SK-N-SH treated with all-trans-retinoic acid at 6 μM for 48 hours (cell line): ENCODE data around the gene TMEM119.

ENCODE experiments used
- BACH2 ChIP-seq: fragments of 250-450 bp; sonication (Bioruptor Pico); IDR thresholded peaks from 2 replicates; pipeline ENCODE4 v1.9.0; 2021; ENCODE audit warnings: mild to moderate bottlenecking, borderline replicate concordance
- ESRRG ChIP-seq: fragments of 250-450 bp; sonication (Bioruptor Pico); IDR thresholded peaks from 2 replicates; pipeline ENCODE4 v1.6.1; 2021; ENCODE audit warnings: mild to moderate bottlenecking
- PATZ1 ChIP-seq: fragments of 250-450 bp; sonication (Bioruptor Pico); IDR thresholded peaks from 2 replicates; pipeline ENCODE4 v1.8.0; 2020; ENCODE audit warnings: mild to moderate bottlenecking, moderate library complexity, borderline replicate concordance
- TOX ChIP-seq: fragments of 250-450 bp; sonication (Bioruptor Pico); IDR thresholded peaks from 2 replicates; pipeline ENCODE4 v1.8.0; 2021; ENCODE audit warnings: mild to moderate bottlenecking, moderate library complexity, borderline replicate concordance
- ZFP3 ChIP-seq: fragments of 250-450 bp; sonication (Bioruptor Pico); IDR thresholded peaks from 2 replicates; pipeline ENCODE4 v1.5.0; 2020; ENCODE audit warnings: mild to moderate bottlenecking, moderate library complexity
- ZNF70 ChIP-seq: fragments of 450-650 bp; formaldehyde crosslinking; IDR thresholded peaks from 2 replicates; pipeline ENCODE4 v1.5.0; 2020; ENCODE audit warnings: mild to moderate bottlenecking, moderate library complexity

- TF ChIP-seq BACH2 (CRISPR knock-in tag), result no peak
- no peak for TF ChIP-seq PATZ1 (CRISPR knock-in tag)
- TF ChIP-seq ESRRG, result no peak
- no peak for TF ChIP-seq TOX (CRISPR knock-in tag)
- TF ChIP-seq ZFP3 (CRISPR knock-in tag), result no peak
- no peak for TF ChIP-seq ZNF70 (CRISPR knock-in tag)
These were observed 31.4 kb downstream of the TMEM119 start for GRCh38 chr12:108566452-108566851.
